GM18867 (cell line): ENCODE data around the gene YJEFN3.
A peak's percentile ranks its signal among the peaks of the same experiment; 100 is the strongest.

Source experiments
- ATAC-seq: cut with Tn5 transposase; IDR thresholded peaks from one replicate; pipeline ENCODE4 v1.9.1; 2021; ENCODE audit warnings: mild to moderate bottlenecking, moderate library complexity; ENCODE audit not compliant: unreplicated experiment

The YJEFN3 gene

GRCh38 chr19:19537075-19538048 lies 8.7 kb downstream of the YJEFN3 start:
- ATAC-seq: no peak

- ATAC-seq: no peak
These were observed 9.5 kb downstream of the YJEFN3 start, which contains the start of gene CILP2 for GRCh38 chr19:19538061-19538784. CILP2 (plus strand) TSS chr19:19538265; CDS start chr19:19538350, 85 bp downstream.

DNA sequence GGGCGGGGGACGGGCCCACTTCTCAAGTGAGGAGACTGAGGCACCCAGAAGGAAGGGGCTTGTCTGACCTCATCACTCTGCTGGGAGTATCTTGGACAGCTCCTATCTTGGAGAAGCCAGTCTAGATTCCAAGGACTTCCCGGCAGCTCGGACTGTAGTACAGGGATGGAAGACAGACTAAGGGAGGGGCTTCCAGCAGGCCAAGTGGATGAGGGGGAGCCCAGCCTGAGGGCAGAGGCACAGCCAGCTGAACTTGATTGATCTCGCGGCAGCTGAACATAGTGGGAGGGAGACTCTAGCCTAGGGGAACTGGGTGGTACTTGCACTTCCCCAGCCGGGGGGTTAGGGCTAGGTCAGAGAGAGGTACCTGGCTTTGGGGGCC lies 10.1 kb downstream of the YJEFN3 start:
- no peak for ATAC-seq

DNA sequence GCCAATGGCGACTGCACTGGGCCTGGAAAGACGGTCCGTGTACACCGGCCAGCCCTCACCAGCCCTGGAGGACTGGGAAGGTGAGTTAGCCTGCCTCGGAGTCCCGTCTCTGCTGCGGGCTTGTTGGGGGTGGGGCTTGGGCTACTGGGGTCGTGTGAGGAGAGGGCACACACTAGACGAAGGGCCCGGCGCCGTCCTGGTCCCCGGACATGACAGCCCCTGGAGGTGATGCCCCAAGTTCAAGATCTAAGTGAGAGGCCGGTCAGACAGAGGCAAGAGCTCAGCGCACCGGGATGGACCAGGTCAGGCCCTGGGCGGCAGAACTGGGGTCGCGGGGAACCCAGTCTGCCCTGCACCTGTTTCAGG lies 11.0 kb downstream of the YJEFN3 start:
- no peak for ATAC-seq

GRCh38 chr19:19540064-19540714 lies 11.5 kb downstream of the YJEFN3 start:
- no peak for ATAC-seq

DNA sequence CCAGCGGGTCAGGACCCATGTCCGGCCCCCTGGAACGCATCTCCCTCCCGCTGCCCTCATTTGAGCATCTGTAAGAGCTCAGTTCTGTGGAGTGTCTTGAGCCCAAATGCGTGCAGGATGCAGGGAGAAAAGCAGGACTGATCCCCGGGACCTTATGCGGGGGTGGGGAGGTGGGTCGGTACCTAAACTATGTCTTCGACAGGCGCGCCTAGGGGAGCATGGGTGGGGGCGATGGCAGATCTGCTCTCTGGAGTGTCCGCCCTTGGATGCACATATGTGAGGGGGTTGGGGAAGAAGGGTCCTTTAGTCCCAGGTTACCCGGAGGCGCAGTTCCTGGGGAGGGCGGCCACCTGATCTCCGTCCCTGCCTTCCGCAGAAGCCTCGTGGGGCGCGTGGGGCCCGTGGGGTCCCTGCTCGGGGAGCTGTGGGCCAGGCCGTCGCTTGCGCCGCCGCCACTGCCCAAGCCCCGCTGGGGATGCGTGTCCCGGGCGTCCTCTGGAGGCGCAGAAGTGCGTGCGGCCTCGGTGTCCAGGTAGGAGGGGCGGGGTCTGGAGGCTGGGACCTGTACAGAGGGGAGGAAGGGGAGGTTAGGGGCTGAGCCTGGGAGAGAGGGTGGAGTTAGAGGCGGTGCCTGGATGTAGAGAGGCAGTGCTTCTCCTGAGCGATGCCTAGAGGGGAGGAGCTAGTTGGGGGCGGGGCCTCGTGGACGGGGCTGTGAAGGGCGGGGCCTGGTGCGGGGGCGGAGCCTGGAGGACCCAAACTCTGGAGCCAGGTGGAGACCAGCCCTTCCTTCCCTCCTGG lies 12.2 kb downstream of the YJEFN3 start:
- peak; percentile 62 for ATAC-seq

- ATAC-seq: no peak
These were observed 12.9 kb downstream of the YJEFN3 start for GRCh38 chr19:19541616-19542015.

GRCh38 chr19:19542507-19542906 lies 13.8 kb downstream of the YJEFN3 start:
- no peak for ATAC-seq

DNA sequence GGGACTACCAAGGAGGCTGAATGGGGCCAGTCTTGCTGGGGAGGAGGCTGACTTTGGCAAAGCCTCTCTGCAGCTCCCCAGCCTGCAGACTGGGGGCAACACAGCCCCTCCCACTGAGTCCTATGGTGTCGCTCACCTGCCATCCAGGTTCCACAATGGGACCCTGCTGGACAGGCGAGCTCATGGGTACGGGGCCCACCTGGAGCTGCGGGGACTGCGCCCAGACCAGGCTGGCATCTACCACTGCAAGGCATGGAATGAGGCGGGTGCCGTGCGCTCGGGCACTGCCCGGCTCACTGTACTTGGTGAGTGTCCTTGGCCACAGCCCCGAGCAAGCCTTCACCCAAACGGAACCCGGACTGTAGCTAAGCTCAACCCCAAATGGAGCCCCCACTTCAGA lies 14.4 kb downstream of the YJEFN3 start:
- no peak for ATAC-seq

GRCh38 chr19:19543640-19544039 lies 14.9 kb downstream of the YJEFN3 start:
- no peak for ATAC-seq

- no peak for ATAC-seq
These were observed 15.7 kb downstream of the YJEFN3 start for GRCh38 chr19:19544257-19544953.

DNA sequence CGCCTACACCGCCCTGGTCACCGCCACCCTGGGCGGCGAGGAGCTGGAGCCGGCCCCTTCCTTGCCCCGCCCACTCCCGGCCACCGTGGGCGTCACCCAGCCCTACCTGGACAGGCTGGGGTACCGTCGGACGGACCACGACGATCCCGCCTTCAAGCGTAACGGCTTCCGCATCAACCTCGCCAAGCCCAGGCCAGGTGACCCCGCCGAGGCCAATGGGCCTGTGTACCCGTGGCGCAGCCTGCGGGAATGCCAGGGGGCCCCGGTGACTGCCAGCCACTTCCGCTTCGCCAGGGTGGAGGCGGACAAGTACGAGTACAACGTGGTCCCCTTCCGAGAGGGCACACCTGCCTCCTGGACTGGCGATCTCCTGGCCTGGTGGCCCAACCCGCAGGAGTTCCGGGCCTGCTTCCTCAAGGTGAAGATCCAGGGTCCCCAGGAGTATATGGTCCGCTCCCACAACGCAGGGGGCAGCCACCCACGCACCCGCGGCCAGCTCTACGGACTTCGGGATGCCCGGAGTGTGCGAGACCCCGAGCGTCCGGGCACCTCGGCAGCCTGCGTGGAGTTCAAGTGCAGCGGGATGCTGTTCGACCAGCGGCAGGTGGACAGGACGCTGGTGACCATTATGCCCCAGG lies 16.4 kb downstream of the YJEFN3 start:
- no peak for ATAC-seq

DNA sequence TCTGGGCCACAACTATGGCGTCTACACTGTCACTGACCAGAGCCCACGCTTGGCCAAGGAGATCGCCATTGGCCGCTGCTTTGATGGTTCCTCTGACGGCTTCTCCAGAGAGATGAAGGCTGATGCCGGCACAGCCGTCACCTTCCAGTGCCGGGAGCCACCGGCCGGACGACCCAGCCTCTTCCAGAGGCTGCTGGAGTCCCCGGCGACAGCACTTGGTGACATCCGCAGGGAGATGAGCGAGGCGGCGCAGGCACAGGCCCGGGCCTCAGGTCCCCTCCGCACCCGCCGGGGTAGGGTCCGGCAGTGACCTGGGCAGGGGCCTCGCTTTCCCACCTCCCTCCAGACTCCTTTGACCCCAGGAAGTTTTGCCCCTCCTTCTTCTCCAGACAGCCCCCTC lies 17.0 kb downstream of the YJEFN3 start:
- no peak for ATAC-seq

DNA sequence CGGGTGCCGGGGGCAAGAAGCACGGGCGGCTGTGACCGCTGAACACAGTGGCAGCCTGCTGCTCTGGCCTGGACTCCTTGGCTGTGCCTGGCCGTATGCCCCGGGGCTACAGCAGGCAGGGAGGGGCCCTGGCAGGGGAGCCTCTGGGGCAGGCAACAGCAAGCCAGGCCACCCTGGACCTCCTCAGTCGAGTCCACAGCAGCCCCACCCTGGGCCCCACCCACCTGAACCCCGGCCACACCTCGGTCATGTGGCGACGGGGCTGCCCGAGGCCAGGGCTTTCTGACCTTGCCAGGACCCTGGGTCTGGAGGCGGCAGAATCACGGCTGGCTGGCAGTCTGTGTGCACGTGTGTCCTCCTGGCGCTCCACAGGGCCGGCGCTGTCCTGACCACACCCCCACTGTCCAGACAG lies 18.0 kb downstream of the YJEFN3 start:
- no peak for ATAC-seq

DNA sequence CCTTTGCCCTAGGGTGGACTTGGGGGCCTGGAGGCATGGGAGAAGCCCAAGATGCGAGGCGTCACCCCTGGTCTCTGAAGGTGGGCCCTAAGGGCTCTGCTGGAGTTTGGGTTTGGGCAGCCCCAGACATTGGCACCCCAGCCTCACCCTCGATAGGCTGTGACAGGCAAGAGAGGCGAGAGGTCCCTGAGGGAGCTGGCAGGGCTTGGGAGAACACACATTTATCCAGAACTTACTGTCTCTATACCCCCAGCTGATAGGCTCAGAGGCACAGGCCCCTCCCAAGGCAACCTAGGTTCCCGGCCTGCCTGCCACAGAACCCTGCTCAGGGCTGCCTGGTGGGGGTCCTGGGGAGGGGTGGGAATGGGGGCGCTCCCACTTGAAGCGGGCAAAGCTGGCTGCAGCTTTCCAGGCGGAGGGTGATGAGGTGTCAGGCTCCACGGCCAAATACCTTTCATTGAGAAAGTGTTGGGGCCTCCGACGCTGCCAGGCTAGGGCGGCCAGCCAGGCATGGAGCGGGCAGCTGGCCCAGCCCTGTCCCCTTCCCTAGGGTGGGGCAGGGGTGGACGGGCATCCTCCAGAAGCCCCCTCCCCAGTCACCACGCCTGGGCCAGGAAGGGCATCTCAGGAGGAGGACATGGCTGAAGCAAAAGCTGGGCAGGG lies 19.1 kb downstream of the YJEFN3 start:
- no peak for ATAC-seq

DNA sequence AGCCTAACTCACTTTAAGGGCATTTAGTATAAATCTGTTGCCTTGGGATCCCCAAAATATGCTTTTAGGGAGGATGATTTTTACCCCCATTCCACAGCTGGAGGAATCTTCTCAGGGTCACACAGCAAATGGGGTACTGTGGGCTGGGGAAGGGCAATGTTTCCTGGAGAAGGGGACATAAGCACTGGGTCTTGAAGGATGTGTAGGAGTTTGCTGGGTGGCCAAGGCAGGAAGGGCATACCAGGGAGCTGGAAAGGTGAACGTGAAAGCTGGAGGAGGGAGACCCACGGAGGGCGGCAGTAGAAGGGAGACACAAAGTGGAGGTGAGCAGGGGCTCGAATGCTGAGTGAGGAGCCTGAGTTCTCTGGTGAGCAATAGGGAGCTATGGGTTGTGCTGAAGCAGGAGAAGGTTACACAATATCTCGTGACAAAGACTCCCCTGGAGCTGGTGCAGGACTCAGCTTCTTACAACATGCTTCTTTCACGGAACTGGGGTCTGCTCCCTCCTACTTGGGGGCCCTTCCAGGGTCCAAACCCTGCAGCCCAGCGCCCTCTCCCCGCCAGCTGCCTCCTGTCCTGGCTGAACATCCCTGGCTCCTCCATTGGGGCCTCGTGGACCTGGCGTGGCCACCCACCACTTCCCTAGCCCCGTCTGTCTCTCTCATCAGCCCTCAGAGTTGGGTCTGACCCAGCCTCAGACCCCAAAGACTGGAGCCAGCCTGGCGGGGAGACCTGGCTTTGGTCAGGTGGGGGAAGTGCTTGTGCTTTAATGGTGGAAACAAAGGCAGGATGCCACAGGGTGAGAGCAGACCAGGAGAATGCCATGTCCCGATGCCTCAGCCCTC lies 20.4 kb downstream of the YJEFN3 start:
- ATAC-seq: no peak

DNA sequence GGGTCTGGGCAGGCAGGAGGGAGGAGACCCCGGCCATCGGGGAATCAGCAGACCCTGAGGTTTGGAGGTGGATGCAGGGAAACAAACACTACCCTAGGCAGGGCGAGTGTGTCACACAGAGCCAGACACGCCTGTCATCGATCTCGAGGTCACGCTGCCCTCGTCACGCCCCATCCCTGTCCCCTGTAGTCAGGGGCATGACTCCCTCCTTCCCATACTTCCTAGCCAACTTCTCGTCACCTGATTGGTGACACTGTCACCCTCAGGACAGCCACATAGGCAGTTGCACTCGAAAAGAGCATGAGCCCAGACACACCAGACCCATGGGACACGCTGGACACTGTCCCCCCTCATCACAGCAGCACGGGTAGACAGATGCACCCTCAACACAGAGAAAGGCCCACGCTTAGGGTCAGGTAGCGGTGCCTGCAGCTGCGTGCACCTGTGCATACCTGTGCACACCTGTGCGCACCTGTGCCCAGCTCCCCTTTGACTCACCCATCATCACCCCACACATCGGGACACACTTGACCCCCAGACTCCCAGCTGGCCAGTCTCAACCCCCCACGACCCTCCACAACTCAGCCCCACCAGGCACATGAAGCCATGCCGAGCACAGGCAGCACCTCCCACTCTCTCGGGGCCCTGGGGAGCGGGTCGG lies 21.2 kb downstream of the YJEFN3 start:
- ATAC-seq: no peak

DNA sequence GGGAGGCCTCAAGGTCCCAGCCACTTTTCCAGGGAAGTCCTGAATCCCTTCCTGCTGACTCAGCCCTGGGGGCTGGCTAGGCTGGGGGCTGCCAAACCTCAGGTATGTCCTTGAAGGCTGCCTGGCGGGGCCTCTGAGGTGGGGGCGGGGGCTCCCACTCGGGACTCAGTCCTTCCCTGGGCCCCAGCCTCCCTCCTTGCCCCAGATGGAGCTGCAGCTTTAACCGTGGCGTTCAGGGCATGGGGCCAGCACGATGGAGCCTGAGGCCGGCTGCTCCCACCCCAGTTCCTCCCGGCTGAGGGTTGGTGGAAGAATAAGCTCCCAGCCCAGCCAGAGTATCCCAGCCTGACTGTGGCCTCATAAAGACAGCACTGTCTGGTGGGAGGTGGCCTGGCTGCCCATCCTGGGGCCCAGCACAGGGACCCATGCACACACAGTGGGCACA lies 21.8 kb downstream of the YJEFN3 start:
- no peak for ATAC-seq
